HG03565 (cell line): ENCODE measurements around the gene ADCY9.
"Not testable (repeated sequence)": the region's sequence is repeated elsewhere in the genome, so short reads cannot be mapped to it uniquely, and the experiment has no call there.

Experiments
- ATAC-seq: cut with Tn5 transposase; IDR thresholded peaks from one replicate; pipeline ENCODE4 v1.9.1; 2021; ENCODE audit warnings: mild to moderate bottlenecking, moderate library complexity; ENCODE audit not compliant: unreplicated experiment

The ADCY9 gene

DNA sequence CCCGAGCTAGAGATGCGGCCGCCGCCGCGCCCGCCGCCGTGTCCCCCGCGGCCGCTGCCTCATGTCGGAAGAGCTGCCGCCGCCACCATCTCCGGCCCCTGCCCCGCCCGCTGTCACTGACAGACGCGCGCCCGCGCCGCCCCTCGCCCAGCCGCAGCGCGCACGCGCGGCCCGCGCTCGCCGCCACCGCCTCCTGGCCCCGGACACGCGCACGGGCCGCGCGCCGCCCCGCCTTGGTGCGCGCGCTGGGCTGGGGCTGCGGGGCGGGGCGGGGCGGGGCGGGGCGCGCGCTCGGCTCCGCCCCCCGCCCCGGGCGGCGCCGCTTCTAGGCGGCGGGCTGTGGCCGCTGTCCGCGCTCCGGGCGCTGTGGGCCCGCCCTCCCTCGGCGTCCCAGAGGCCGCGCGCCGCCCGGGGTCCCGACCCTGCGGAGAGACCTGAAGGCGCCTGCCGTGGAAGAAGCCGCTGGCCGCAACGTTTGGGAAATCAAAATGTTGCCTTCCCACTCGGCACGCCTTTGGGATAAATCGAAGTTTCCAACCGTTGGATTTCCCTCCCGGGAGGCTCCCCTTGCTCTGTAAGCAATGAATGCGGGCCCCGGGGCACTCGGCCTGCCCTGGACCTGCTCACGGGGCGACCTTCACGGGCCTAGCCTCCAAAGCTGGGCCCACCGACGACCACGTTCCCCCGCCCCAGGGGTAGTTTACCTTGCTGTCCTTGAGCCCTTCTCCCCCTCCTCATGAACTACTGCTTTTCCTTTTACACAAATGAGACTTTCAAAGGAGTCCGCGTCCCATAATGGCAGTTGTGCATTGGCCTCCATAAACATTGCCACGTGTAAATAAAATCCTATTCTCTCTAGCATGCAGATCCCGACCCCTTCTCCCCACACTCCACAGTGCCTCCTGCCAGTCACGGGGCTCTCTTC is at the start of gene ADCY9:
Gene ADCY9 (minus strand): TSS at position 118 of the 925 bp plus-strand sequence. CDS start 1,000 bp downstream, outside the sequence.
- peak; percentile 67 for ATAC-seq

DNA sequence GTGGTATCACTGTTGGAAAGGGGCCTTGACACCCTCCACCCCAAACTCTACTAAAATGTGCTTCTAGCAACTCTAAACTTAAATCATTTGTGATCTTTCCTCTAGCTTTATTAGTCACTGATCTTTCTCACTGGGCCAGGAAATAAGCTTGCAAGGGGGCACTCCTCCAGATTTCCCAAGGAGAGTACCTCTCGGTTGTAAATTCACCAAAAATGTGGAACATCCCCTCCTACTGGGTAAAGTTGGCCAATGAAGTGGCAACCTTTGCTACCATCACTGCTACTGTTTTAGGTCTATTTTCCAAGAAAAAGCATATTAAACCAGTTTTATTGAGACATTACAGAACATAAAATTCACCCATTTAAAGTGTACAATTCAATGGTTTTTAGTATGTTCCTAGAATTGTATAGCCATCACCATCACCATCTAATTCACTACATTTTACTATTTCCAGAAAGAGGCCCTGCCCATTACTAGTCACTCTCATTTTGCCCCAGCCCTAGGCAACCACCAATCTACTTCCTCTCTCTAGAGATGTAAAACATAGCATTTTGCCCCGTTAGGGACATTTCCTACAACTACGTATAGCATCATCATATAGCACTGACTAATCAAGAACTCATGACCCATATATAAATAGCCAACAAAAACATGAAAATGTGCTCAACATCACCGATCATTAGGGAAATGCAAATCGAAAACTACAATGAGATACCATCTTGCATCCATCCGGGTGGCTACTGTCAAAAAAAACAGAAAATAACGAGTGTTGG is 44.6 kb upstream of the ADCY9 start:
- no peak for ATAC-seq

DNA sequence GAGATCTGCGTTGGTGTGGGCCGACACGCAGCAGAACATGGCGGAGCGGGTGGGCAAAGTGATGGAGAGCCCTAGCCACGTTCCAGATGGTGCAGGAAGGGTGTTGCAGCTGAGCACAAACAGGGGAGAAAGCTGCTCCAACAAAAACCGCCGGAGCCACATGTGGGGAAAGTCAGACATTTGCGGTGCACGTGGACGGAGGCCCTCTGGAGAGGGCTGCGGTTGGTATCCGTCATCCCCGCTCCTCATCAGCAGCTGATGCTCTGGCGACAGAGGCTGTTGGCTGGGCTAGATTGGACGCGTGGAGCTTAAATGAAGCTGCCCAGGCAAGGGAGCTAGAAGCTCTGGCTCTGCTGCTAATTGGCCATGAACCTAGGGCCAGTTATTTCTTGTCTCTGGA is 43.5 kb upstream of the ADCY9 start:
- ATAC-seq, result no peak

DNA sequence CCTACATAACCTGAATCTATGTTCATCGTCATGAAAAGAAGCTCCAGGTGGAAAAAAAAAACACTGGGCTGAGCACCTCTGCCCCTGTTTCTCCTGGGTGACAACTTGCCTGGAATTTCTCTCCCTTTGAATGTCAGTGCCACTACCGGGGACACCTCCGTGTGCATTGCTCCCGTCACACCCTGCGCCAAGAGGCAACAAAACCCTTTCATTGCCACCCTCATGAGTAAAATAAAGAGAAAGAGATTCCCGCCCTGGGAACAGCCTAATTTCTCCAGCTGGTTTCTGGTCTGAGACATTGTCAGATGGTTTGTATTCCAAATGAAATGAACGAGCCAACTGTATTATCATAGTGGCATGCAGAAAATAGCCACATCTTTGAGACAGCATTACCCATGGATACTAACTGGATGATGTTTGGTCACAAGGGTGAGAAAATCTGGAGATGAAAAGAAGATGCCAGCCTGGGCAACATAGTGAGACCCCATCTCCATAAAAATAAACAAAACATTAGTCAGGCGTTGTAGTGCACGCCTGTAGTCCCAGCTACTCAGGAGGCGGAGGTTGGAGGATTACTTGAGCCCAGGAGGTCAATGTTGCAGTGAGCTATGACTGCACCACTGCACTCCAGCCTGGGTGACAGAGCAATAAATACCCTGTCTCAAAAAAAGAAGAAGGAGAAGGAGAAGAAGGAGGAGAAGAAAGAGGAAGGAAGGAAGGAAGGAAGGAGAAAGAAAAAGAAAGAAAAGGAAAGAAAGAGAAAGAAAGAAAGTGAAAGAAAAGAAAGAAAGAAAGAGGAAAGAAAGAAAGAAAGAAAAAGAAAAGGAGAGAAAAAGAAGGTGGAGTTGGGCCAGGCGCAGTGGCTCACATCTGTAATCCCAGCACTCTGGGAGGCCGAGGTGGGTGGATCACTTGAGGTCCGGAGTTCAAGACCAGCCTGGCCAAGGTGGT is 42.2 kb upstream of the ADCY9 start:
- ATAC-seq, result no peak

DNA sequence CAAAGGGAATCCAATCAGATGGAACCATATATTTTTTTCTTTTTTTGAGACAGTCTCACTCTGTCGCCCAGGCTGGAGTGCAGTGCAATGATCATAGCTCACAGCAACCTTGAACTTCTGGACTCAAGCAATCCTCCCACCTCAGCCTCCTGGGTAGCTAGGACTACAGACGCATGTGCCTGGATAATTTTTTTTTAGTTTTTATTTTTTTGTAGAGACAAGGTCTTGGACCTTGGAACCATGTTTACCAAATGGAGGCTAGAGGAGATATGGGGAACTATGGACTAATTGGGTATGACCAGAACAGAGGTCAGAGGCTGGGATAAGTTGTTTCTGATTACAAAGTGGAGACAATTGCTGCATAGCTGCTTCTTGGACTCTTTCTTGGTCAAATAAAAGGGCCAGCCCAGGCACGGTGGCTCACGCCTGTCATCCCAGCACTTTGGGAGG is 41.2 kb upstream of the ADCY9 start:
- ATAC-seq, result no peak

DNA sequence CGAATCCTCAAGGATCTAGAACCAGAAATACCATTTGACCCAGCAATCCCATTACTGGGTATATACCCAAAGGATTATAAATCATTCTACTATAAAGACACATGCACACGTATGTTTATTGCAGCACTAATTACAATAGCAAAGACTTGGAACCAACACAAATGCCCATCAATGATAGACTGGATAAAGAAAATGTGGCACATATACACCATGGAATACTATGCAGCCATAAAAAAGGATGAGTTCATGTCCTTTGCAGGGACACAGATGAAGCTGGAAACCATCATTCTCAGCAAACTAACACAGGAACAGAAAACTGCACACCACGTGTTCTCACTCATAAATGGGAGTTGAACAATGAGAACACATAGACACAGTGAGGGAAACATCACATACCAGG is 40.3 kb upstream of the ADCY9 start:
- not testable (repeated sequence) for ATAC-seq

DNA sequence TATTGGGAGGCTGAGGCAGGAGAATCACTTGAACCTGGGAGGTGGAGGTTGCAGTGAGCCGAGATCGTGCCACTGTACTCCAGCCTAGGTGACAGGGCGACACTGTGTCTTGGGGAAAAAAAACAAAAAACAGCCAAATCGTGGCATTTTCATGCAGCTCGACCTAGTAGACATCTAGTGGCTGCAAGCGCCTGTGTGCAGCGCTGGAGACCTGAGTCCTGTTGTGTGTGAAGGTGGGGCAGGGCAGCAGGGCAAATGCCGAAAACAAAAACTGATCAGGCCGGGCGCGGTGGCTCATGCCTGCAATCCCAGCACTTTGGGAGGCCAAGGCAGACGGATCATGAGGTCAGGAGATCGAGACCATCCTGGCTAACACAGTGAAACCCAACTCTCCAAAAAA is 37.1 kb upstream of the ADCY9 start:
- ATAC-seq, result not testable (repeated sequence)

DNA sequence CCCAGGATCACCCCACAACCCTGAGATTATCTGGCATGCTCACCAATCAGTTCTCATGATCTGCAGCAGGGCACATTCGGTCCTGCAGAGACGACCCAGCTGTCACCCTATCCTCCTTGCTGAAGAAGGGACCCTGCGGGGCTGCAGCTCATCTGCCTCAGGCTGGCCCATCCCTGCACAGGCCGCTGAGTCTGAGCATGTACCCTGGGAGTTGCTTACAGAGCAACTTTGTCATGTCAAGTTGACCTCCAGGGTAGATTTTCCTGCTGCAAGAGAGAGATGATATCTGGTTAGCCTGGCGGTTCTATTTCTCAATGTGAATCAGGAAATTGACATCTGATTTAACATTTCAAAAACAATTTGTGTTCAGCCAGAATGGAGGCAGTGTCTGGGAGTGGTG is 36.0 kb upstream of the ADCY9 start:
- ATAC-seq, result no peak

DNA sequence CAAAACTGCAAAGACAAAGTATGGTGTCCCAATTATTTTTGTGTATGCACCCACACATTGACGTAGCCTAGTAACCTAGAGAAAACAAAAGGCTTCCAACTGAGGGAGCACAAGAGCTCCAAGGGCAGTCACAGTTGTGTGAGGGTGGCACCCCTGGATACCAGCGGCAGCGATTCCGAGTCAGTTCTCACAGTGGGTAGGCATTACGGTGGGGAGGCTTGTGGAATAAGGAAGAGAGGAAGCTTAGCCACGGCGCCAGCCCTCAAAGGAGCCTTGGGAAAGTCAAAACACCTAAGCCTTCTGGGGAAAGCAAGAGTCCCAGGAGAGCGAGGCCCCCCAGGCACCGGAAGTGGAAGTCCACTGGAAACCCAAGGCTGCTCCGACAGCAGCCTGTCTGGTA is 31.0 kb upstream of the ADCY9 start:
- ATAC-seq, result no peak

DNA sequence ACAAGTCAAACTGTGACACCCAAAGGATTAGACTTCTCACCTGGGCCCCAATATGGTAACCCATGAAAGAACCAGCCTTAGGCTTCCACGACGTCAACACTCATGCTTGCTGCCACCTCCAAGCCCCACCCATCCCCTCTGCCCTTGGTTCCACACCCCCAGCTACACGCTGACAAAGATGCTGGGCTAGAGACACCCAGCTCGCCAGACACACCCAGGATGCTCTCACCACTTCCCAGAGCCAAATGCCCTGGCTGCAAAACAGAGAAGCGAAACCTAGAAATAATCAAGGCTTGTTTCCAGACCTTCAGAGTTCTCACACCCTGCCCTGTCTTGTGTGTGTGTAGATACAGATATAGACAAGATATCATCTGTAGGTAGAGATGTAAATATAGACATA is 26.0 kb upstream of the ADCY9 start:
- ATAC-seq, result no peak

DNA sequence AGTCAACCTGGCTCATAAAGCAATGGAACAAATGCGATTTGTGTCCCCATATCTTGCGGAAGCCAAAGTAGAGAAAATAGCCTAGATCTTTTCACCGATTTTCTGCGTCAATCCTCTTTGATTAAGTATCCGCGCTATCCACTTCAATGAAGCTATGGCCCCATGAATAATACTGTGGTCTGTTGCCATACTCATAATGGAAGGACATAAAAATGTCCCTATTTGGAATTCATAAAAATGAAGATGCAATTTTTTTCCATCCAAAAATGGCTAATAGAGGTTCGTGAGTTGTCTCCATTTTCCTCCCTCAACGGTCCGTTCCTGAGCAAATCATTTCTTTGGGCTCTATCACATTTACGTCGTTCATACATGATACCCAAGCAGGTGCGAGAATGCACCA is 25.4 kb upstream of the ADCY9 start:
- ATAC-seq, result no peak

DNA sequence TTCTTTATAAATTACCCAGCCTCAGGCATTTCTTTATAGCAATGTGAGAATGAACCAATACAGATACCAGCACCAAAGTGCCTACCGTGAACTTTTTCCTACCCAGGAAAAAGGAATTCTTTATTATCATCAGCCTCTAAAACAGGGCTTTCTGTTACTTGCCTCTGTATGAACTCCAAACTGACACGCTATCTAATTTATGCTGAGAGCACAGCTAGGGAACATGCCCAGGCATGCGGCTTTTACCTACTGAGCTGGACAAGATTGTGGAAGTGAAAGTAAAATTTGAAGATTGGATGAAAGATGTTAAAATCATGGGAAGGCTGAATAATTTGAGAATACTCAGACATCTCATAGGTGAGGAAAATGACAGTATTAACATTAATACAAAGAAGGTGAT is 24.4 kb upstream of the ADCY9 start:
- ATAC-seq, result no peak

DNA sequence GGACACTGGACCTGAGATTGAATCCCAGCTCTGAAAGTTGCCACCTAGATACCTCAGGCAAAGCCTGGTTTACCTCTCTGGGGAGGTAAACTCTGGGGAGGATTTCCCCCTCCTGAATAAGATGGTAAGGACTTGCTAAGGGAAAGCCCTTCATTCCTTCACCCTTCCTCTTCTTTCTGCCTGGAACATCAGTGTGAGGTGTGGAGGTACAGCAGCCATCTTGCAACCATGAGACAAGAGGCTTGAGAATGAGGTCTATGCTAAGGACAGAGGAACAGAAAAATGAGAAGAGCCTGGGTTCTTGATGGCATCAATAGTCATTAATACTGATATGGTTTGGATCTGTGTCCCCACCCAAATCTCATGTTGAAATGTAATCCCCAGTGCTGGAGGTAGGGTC is 23.7 kb upstream of the ADCY9 start:
- no peak for ATAC-seq

DNA sequence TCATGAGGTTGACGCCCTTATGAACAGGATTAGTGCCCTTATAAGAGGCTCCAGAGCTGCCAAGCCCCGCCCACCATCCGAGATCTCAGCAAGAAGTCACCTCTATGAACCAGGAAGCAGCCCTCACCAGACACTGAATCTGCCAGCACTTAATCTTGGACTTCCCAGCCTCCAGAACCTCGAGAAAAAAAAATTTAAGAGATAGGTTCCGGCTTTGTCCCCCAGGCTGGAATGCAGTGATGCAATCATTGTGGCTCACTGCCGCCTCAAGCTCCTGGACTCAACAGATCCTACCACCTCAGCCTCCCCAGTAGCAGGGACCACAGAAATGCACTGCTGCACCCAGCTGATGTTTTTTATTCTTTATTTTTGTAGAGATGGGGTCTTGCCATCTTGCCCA is 22.5 kb upstream of the ADCY9 start:
- ATAC-seq, result no peak

DNA sequence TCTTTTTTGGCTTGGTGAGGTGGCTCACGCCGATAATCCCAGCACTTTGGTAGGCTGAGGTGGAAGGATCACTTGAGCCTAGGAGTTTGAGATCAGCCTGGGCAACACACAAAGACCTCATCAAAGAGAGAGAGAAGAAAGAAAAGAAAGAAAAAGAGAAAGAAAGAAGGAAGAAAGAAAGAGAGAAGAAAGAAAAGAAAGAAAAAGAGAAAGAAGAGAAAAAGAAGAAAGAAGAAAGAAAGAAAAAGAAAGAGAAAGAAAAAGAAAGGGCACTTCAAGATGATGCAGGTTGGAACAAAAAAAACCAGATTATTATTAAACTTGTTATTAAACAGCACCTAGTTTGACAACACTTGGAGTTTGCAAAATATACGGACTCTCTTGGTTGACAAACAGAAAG is 21.2 kb upstream of the ADCY9 start:
- ATAC-seq, result no peak

DNA sequence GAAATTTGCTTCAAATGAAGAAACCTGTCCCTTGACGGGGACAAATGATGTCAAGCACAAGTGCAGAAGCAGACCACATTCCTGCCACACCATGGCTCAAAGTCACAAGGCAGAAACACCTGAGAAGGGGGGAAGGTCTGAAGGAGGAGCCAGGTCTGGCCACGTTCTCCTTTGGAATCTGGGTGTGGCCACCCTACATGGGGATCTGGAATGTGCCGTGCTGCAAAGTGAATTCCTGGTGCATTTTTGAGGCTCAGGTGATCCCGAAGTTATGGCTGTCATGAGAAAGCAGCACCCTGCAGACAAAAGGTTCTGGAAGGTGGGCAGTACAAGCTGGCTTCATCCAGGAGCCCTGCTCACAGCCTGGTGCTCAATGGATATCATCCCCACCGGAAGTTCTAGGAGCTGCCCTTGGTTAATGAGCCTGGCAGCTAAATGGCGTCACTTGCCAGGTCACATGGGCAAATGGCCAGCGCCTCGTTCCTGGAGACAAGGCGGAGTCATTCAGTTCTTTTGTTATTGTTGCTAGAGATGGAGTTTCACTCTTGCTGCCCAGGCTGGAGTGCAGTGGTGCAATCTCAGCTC is 20.1 kb upstream of the ADCY9 start:
- no peak for ATAC-seq

DNA sequence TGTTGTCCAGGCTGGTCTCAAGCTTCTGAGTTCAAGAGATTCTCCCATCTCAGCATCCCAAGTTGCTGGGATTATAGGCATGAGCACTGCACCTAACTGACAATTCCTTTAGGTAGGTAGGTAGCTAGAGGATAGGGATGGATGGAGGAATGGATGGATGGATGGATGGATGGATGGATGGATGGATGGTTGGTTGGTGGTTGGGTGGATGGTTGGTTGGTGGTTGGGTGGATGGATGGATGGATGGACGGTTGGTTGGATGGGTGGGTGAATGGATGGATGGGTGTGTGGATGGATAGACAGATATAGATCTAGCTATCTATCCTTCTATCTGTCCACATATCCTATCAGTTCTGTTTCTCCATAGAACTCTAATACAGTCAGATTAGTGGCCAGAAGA is 19.3 kb upstream of the ADCY9 start:
- no peak for ATAC-seq

DNA sequence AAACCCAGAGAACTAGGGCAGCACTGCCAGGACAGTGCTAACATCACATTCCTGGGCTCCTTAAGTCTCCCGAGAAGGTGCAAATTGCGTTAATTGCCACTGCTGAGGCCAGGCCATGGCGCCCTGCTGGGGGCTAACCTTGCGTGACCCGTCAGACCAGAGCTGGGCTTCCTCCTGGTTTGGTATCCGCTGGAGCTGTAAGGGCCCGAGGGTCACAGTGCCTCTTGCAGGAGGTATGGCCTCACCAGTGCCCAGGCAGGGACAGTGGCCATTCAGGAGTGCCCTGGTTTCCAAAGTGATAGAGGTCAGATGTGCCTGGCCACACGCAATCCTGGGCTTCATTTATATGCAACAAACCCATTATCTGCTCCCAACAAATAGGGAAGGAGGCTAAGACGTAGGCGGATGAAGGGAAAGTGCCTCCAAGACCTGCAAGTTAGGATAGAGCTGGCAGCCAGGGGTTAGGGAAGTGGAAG is 17.7 kb upstream of the ADCY9 start:
- ATAC-seq, result no peak

DNA sequence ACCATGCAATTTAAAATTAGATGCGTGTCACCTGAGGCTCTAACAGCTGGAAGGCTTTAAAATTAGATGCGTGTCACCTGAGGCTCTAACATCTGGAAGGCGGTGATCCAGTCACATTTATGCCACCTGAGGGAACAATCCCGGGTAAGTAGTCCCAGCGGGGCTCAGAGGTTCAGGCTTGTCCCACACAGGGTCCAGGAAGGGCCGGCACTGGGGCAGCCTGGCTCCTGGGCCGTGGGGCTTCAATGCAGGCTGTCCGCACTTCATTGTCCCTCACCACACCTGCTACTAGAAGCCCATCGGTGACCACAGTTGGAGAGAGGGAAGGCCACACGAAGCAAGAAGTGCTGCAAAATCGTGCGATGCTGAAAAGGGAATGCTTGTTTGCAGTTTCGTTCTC is 15.4 kb upstream of the ADCY9 start:
- ATAC-seq, result no peak

DNA sequence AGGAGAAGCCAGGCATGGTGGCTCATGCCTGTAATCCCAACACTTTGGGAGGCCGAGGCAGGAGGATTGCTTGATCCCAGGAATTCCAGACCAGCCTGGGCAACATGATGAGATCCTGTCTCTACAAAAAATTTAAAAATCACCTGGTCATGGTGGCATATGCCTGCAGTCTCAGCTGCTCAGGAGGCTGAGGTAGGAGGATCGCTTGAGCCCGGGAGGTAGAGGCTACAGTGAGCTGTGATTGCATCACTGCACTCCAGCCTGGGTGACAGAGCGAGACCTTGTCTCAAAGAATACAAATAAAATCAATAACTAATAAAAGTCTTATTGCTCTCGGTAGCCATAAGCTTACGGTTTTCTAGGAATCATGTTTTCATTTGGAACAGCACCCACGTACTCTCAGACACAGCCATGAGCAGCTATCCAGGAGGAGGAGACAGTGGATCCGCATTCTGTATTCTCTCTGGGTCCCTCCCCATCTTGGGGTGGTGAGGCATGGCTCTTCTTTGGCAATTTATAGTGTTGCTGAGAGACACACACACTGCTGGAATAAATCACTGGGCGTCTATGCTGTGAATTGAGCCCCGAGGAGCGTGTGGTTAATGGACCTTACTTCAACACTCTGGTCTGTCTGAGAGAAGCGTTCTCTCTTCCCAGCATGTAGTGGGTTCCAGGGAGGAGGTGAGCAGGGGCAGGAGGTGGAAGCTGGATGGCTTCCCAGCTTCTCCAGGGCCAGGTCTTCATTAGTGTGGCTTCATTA is 8.5 kb upstream of the ADCY9 start:
- ATAC-seq, result no peak
